Measurements from ENCODE around the gene TFCP2L1.

DNA sequence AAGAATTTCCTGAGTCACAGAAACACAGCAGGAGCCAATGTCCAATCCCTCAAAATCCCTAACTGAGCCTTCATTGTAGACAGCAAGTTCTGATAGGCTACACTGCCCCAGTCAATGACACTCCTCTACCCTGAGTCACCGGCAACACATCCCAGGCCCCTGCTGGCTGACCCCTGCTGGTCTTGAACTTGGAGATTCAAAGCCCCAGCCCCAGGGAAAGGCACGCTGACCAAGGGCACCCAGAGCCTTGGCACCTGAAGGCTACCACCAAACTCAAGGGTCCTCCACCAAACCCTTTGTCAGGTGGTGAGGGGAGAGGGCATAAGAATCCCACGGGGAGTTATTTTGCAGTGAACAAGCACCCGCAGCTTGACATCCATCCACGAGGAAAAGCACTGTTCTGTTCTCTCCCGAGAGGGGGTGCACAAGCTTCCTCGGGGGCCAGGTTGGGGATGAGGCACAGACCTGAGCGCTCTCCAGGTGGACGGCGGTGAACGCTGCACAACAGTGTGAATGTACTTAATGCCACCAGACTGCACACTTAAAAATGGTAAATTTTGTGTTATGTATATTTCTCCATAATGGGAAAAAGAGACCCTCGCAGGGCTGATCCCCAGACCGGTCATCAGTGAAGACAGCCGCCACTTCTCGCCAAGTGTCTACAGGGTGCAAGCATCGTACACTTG lies 46.9 kb downstream of the TFCP2L1 start:
- TF ChIP-seq, protein P1, sequence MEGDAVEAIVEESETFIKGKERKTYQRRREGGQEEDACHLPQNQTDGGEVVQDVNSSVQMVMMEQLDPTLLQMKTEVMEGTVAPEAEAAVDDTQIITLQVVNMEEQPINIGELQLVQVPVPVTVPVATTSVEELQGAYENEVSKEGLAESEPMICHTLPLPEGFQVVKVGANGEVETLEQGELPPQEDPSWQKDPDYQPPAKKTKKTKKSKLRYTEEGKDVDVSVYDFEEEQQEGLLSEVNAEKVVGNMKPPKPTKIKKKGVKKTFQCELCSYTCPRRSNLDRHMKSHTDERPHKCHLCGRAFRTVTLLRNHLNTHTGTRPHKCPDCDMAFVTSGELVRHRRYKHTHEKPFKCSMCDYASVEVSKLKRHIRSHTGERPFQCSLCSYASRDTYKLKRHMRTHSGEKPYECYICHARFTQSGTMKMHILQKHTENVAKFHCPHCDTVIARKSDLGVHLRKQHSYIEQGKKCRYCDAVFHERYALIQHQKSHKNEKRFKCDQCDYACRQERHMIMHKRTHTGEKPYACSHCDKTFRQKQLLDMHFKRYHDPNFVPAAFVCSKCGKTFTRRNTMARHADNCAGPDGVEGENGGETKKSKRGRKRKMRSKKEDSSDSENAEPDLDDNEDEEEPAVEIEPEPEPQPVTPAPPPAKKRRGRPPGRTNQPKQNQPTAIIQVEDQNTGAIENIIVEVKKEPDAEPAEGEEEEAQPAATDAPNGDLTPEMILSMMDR (IDR thresholded peaks at IDR 0.05): no peak
- TF ChIP-seq POLR2AphosphoS5 (IDR thresholded peaks at IDR 0.05) (no peak), EP300 (IDR thresholded peaks at IDR 0.05) (no peak)
